KOPT-K1 (cell line): ENCODE results near the gene AGPAT1.

Experiments
- H3K27ac ChIP-seq: fragments of 200-600 bp; sonication (generic); 2 replicates; pipeline ENCODE4 v1.5.1; 2016; ENCODE audit warnings: antibody characterized with exemption, mild to moderate bottlenecking, low read depth, low read length; ENCODE audit not compliant: poor library complexity, severe bottlenecking
- H3K36me3 ChIP-seq: fragments of 200-600 bp; sonication (generic); 2 replicates; pipeline ENCODE4 v1.5.1; 2017; ENCODE audit warnings: antibody characterized with exemption, mild to moderate bottlenecking, low read length, moderate library complexity; ENCODE audit not compliant: insufficient read depth
- H3K9me3 ChIP-seq: fragments of 200-600 bp; sonication (generic); 2 replicates; pipeline ENCODE4 v1.5.1; 2017; ENCODE audit warnings: antibody characterized with exemption, low read length, mild to moderate bottlenecking; ENCODE audit not compliant: insufficient read depth, poor library complexity, severe bottlenecking

The AGPAT1 gene

DNA sequence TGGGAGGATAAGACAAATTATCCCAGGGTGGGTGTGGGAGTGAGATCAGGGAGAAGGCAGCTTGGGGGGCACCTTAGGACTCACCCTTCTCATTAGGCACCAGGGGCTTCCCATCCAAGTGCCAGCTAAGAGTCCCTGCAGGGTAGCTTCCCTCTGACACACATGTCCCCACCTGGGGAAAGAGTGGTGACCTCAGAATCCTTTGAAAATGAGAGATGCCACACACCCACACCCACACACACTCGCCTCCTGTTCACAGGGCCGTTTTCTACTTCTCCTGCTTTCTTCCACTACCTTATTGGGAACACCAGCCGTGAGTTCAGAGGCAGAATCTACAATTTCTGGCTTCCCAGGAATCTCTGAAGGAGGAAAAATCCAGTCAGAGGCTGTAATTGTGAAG lies 7.1 kb upstream of the AGPAT1 start:
- Histone ChIP-seq H3K27ac (no peak overlapping the region), H3K36me3 (peaks cover 75% of the 10 kb centered on the region), H3K9me3 (no peaks in the 10 kb centered on the region)

DNA sequence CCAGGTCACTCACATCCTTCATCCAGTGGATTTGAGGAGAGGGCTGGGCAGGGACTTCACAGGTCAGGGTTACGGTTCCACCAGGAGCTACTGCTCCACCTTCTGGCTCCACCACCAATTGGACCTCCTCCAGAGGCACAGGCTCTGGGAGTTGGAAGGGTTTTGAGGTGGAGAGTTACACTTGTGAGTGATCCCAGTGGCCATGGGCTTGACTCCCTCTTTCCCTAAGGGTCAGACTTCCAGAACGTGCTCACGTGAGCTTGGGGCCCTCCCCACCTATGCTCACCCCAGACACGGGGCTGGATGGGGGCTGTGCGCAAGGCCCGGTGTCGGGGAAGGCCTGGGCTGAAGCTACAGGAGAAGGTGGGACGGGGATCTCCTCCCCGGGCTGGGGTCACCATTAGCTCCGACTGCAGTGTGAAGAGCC lies 6.7 kb upstream of the AGPAT1 start:
- H3K36me3 ChIP-seq = peaks cover 70% of the 10 kb centered on the region

DNA sequence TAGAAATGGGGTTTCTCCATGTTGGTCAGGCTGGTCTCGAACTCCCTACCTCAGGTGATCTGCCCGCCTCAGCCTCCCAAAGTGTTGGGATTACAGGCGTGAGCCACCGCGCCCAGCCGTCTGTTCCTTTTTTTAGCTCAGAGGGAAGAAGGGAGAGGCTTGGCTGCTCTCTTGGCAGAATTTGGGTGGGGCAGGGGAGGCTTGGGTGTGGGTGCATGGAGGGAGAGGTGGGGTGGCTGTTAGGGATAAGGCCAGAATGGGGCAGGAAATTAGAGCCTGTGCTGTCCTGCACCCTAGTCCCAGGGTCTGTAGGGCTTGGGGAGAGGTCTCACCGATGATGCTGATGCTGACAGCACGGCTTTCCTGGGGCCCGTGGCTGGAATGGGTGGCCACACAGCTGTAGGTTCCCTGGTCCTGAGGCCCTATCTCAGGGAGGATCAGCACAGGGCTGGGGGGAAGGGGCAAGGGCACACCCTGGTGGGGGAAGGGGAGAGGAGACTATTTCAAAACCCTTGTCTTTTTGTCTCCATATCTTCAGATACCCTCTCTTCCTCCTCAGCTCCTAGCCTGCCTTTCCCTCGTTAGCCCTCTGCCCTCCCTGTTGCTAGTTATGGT lies 6.1 kb upstream of the AGPAT1 start:
- Histone ChIP-seq H3K9me3 (no peaks in the 10 kb centered on the region), H3K36me3 (peaks cover 65% of the 10 kb centered on the region), H3K27ac (no peak overlapping the region)

More for the DNA sequence above, 6.7 kb upstream of the AGPAT1 start:
- H3K27ac ChIP-seq = no peak overlapping the region
- H3K9me3 ChIP-seq = no peaks in the 10 kb centered on the region

DNA sequence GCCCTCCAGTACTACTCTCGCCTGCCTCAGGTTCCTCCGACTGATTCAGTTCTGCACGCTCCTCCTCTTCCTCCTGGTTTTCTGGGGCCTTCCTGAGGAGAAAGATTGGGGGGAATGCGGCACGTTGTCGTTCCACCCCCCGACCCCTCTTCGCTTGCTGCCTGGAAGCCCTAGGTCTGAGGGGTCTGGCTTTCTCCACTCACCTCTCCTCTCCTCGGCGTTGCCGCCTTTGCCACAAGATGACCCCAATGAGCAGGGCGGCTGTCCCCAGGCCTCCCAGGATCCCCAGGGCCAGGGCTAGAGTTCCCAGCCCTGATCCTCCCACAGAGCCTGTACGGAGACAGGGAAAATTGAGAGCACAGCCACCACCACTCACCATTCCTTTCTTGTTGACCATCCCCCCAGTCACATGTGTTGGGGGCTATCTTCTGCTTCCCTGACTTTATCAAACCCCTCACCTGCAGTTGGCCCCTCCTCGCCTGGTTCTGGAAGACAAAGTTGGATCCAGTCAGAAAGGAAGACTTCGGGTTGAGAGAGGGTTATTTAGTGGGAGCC lies 5.3 kb upstream of the AGPAT1 start:
- Histone ChIP-seq H3K27ac (no peak overlapping the region), H3K36me3 (peaks cover 57% of the 10 kb centered on the region), H3K9me3 (no peaks in the 10 kb centered on the region)

DNA sequence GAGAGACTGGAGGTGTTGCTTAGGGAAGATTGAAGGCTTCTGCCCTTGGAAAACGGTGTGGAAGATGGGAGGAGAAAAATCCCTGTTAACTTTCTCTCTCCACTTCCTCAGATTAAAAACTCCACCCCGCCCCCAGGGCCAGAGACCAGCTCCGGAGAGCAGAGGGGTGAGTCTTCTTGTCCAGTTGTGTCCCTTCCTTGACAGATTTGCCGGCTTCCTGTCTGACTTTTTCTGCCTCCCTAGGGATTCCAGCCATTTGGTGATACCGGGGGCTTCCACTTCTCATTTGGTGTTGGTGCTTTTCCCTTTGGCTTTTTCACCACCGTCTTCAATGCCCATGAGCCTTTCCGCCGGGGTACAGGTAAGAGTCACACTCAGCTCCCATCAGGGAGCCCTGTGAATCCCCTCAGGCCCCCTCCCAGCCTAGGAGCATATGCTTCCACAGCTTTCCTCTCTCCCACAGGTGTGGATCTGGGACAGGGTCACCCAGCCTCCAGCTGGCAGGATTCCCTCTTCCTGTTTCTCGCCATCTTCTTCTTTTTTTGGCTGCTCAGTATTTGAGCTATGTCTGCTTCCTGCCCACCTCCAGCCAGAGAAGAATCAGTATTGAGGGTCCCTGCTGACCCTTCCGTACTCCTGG lies 4.0 kb upstream of the AGPAT1 start:
- Histone ChIP-seq H3K27ac (peak overlapping the region; percentile 83), H3K9me3 (no peaks in the 10 kb centered on the region), H3K36me3 (peaks cover 49% of the 10 kb centered on the region)

DNA sequence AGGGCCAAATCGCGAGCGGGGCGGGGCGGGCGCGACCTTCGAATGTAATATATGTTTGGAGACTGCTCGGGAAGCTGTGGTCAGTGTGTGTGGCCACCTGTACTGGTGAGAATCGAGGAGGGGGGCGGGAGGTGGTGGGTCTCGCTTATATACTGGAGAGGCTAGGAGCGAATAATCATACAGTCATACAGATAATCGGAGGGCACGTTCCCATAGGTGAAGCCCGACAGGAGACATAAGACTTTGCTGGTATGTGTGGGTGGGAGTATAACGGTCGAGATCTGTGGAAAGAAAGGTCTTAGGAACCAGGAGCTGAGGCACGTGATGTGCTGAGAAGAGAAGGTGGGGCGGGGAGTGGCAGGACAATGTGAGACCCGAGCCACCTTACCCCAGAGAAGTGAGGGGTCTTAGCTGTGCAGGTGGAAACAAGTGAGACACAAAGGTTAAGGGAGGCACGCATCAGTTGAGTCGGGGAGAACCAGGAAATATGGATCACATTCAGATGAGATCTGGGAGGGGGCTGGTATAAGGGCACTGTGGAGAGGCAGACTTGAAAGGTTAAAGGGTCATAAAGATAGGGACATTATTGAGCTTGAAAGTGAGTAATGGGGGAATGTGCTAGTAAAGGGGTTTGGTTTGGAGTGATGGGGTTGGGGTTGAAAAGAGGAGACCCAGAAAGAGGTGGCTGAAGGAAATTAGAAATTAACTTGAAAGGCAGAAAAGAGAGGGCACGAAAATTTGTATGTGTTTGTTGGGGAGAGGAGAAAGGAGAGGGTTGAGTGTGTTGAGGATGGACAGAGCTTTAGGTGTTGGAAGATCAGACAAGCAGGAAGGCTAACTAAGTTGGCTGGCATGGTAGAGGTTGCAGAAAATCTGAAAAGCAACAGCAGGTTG lies 2.9 kb upstream of the AGPAT1 start:
- H3K9me3 ChIP-seq = no peaks in the 10 kb centered on the region
- H3K36me3 ChIP-seq = peaks cover 41% of the 10 kb centered on the region
- H3K27ac ChIP-seq = peak overlapping the region; percentile 83

DNA sequence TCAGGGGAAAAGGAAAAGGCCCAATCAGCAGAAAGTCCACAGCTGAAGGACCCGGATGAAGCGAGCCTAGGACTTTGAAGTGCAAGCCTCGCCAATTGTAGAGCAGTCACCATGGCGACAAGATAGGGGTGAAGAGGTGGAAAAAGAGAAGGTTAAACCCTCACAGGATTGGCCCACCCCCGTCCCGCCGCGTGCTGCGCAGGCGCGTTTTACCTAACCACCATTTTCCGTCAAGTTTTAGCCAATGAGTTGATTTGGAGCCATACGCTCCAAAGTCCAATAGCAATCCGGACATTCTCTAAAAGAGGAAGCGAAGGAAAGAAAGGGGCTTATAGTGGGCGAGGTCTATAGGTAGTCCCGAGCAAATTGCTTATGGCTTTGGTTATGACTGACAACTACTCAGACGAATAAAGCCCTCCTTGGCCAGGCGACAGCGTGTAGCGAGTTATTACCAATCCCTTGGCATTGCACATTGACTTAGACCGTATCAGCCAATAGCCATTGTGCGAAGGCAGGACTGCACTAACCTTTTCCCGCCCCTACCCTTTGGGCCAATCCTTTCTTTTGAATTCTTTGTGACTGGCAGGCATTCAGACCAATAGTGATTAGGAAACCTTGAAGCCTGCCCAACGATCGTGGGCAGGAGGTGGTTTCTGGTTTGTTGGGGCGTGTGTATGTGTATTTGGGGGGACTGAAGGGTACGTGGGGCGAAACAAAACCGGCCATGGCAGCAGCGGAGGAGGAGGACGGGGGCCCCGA lies 2.1 kb upstream of the AGPAT1 start, which contains the start of gene RNF5:
Gene RNF5, plus strand, starts transcription at position 618 of the 759 bp plus-strand sequence. Its CDS starts 107 bp downstream, at position 725.
- Histone ChIP-seq H3K36me3 (peaks cover 33% of the 10 kb centered on the region), H3K9me3 (no peaks in the 10 kb centered on the region), H3K27ac (peak within 1 kb of the TSS; percentile 83)

DNA sequence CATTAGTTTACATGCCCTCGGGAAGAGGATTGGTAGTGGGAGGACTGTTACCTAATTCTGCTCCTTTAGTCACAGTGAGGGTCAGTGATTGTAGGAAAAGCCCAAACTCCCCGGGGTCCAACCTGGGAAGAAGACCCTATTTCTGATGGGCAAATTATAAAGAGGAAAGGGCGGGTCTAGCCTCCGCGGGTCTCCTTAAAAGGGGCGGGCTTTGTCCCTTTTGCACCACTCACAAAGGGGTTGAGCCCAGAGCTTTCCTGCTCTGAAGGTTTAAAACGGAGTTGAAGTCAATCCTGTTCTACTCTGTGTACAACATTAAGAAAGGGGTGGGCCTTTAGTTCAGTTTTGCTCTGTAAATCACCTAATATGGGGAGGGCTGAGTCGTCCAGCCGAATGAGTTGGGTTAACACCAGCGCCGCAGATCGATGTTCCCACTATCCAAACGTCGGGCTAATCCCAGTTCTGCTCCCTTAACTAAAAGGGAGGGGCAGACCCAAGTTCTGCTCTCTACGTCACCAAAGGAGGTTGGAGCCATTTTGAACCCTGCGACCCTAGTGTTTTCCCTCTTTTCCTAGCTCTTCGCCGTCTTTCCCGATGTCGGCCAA lies 1.4 kb upstream of the AGPAT1 start:
- H3K27ac ChIP-seq = peak overlapping the region; percentile 83
- H3K9me3 ChIP-seq = no peaks in the 10 kb centered on the region
- H3K36me3 ChIP-seq = peaks cover 26% of the 10 kb centered on the region

DNA sequence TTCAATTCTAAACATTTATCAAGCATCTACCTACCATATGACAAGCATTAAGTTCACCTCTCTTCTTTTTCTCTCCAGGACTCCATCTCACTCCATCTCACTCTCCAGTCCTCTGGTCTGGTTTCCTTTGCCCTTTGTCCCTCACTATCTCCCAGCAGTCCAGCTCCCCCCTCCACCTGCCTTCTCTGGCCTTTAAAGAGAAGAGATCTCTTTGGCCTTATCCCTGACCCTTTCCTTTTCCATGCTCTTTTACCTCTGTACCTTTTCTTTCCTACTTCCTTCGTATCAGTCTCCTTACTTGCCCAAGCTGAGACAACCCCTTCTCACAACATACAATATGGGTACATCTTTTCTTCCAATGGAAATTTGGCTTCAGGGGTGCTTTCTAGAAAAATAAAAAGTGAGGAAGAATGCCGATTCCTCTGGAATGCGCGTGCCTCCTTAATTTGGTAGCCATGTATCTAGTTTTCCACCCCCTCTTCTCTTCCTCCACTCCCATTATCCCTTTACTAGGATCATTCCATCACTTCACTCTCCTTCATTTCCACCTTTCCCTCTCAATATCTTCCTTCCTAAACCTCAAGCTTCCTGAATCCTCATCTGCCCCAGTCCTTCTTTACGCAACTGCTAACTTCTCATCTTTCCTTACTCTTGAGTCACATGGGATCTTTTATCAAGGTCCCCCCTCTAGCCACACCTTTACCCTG lies 745 bp upstream of the AGPAT1 start:
- Histone ChIP-seq H3K9me3 (no peaks in the 10 kb centered on the region), H3K36me3 (peaks cover 20% of the 10 kb centered on the region), H3K27ac (peak overlapping the region; percentile 83)

DNA sequence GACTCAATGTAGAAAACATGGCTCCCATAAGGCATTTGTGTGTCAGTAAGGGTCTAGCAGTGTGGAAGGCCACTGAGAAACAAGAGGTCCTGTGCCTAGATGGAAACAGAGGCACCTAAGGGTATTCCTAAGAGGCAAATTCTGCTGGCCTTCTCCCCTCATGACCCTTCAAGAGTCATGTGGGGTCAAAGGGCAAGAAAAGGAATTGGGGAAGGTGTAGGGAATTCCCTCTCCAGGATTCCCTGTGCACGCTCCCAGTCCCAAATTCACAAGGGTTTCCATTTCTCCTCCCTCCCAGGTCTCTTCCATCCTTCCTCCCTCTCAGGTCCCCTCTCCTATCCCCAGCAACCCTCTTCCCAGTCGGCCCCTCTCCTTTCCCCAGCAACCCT lies 568 bp downstream of the AGPAT1 start:
- H3K9me3 ChIP-seq = no peaks in the 10 kb centered on the region
- H3K27ac ChIP-seq = peak overlapping the region; percentile 83
- peaks cover 17% of the 10 kb centered on the region for H3K36me3 ChIP-seq

DNA sequence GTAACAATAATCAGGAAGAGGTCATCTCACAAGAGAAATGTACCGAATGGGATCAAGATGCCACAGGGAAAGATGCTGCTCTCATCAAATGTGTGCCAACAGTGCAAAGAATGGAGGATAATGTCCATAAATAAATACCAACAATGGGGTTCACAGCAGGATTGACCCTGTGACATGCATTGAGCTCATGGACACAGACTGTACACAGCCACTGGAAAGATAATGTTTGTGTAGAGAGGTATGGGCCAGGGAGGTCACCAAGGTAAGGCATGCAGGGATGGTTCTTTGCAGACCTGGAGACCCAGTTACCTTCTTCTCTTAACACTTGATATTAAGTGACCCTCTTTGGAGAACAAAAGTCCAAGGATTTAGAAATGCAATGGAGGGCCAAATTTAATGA lies 1.5 kb downstream of the AGPAT1 start:
- Histone ChIP-seq H3K36me3 (peaks cover 20% of the 10 kb centered on the region), H3K27ac (no peak overlapping the region), H3K9me3 (no peaks in the 10 kb centered on the region)

DNA sequence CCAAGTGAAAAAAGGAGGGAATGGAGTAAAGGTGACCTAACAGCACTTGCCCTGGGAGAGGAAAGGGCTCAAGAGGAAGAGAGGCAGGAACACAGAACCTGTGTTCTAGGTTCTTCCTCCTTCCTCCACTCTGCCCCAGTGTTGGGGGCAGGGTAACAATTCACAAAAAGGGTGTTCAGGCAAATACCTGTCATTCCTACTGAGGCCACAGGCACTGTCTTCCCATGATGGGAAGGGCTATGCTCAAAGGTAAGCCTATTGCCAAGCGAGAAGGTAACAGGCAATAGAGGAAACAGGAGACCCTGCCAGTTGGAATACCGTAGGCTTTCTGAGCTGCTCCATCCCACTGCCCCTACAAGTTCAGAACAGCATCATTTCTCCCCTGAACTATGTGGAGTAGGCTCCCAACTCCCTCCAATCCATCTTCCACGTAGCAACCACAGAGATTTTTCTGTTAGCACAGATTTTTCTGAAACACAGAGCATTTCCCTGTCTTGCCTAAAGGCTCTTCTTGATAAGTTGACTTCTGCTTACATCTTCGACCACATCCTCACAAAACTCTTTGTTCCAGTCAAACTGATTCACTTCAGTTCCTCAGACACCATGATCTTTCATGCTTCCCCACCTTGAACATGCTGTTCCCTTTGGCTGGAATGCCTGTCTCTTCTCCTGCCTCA lies 2.7 kb downstream of the AGPAT1 start:
- Histone ChIP-seq H3K27ac (no peak overlapping the region), H3K9me3 (no peaks in the 10 kb centered on the region), H3K36me3 (peaks cover 32% of the 10 kb centered on the region)

DNA sequence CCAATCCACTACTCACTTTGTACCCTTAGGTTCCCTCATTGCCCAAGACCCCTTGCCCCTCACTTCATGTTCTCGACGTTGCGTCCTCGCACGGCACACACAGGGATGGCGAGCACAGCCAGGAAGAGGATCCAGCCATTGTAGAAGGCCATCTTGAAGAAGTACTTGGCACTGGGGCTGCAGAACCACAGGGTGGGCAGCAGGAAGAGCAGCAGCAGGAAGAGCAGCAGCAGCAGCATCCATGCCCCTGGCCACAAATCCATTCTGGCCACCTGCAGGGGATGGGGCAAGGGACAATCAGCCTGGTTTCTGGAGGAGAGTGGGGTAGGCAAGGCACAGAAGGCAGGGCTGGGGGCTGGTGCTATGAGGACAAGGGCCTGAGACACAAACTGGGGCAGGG lies 4.7 kb downstream of the AGPAT1 start:
- Histone ChIP-seq H3K36me3 (peaks cover 52% of the 10 kb centered on the region), H3K27ac (no peak overlapping the region), H3K9me3 (no peaks in the 10 kb centered on the region)
